HL-60/S4 treated with phorbol 12-myristate 13-acetate at 8.2 ng/mL for 4 days and 3 days (cell line): ENCODE results near the gene PPP6R1.

ENCODE experiments used
- in situ Hi-C: fragments of 300-500 bp; cut with MboI; formaldehyde crosslinking; loops from 2 replicates; pipeline ENCODE4 v1.15.0; 2022; ENCODE audit warnings: low sequenced_read_pairs

The PPP6R1 gene

DNA sequence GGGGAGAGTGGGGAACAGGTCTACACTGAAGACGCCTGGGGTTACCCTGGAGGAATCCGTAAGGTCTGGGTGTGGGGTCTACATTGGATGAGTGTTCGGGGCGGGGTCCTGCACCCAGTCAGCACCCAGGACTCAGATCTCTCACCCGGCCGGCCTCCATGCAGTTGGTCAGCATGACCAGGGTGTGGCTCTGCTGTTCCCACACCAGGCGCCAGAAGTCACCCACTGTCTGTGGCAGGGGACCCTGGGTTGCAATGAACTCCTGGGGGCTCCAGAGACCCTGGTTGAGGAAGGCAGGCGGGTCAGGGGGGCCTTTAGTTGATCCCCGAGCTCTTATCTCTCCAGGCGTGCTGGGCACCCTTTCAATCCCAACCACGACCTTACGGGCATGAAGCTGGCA, 72.7 kb downstream of the PPP6R1 start:
- in situ Hi-C loops, result no loop called here

DNA sequence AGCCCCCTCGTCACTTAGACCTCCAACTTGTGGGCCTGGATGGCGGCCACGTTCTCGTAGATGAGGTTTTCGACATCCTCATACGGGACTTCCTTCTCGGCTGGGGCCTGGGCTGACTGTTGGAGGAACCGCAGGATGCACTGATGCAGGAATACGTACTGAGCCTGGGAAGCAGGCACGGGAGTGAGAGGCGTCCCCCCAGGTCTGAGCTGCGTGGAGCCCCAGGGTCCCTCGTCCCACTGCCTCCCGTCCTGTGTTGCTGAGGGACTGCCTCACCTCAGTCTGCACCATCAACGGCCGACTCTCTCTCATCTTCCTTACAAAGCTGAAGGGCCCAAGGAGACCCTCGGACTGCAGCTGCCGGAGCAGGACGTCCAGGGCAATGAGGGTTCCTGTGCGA, 77.1 kb downstream of the PPP6R1 start:
- in situ Hi-C loops, result no loop called here
